Mammary microvascular endothelial cell (primary cell): ENCODE data around the gene CASKIN1. TPM values are rescaled to one million over a fixed set of nuclear protein-coding genes. Genes with fewer than 3 reads are reported as not detected.

ENCODE experiments used
- total RNA-seq: library from RNA; depleted of rRNA; stranded (reverse); fragments of >200 nt; gene quantifications from 2 replicates; pipeline ENCODE4 v1.2.3, GENCODE V29; 2015

The CASKIN1 gene, protein sequence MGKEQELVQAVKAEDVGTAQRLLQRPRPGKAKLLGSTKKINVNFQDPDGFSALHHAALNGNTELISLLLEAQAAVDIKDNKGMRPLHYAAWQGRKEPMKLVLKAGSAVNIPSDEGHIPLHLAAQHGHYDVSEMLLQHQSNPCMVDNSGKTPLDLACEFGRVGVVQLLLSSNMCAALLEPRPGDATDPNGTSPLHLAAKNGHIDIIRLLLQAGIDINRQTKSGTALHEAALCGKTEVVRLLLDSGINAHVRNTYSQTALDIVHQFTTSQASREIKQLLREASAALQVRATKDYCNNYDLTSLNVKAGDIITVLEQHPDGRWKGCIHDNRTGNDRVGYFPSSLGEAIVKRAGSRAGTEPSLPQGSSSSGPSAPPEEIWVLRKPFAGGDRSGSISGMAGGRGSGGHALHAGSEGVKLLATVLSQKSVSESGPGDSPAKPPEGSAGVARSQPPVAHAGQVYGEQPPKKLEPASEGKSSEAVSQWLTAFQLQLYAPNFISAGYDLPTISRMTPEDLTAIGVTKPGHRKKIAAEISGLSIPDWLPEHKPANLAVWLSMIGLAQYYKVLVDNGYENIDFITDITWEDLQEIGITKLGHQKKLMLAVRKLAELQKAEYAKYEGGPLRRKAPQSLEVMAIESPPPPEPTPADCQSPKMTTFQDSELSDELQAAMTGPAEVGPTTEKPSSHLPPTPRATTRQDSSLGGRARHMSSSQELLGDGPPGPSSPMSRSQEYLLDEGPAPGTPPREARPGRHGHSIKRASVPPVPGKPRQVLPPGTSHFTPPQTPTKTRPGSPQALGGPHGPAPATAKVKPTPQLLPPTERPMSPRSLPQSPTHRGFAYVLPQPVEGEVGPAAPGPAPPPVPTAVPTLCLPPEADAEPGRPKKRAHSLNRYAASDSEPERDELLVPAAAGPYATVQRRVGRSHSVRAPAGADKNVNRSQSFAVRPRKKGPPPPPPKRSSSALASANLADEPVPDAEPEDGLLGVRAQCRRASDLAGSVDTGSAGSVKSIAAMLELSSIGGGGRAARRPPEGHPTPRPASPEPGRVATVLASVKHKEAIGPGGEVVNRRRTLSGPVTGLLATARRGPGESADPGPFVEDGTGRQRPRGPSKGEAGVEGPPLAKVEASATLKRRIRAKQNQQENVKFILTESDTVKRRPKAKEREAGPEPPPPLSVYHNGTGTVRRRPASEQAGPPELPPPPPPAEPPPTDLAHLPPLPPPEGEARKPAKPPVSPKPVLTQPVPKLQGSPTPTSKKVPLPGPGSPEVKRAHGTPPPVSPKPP (N-terminal part only)
- not detected in 2 replicates for total RNA-seq

DNA sequence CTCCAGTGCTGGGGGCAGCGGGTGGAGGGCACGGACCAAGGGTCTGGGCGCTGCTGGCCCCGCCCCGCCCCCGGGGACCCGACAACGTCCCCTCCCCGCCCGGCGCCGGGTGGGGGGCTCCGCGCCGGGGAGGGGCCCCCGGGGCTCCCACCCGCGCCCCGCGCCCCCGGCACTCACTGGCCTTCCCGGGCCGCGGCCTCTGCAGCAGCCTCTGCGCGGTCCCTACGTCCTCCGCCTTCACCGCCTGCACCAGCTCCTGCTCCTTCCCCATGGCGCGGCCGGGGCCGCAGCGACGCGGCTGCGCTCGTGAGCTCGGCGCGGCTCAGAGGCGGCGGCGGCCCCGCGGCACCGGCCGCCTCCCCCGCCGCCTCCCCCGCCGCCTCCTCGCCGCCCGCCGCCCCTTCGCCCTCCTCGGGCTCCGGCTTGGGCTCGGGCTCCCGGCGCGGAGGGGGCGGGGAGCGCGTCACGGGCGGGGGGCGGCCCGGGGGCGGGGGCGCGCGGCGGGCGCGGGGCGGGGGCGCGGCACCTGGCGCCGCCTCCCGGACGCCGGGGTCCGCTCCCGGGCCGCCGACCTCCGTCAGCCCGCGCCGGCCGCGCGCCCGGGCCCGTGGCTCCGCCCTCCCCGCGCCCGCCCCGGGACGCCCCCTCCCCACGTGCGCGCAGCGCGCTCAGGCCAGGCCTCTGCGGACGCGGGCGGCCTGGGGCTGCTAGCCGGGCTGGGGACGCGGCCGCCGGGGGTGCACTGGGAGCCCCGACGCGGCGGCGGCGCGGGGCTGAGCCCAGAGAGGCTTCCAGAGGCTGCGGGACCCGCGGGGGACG lies at the start of gene CASKIN1:
CASKIN1 (minus strand) TSS at position 444 of the 819 bp plus-strand sequence; CDS start at position 271, 173 bp downstream.

GRCh38 chr16:2236337-2237101 lies 40.1 kb upstream of the CASKIN1 start, which contains the start of gene DNASE1L2:
Gene DNASE1L2, plus strand, starts transcription at chr16:2236444. Its CDS starts 373 bp downstream, at chr16:2236817.

GRCh38 chr16:2223221-2223941 lies 27.0 kb upstream of the CASKIN1 start, which contains the start of gene E4F1:
Gene E4F1, plus strand, starts transcription at chr16:2223591. Its CDS starts 23 bp downstream, at chr16:2223614.

GRCh38 chr16:2214719-2214968 lies 18.2 kb upstream of the CASKIN1 start, which contains the start of gene PGP:
Gene PGP, minus strand, starts transcription at chr16:2214840. Its CDS starts 63 bp downstream, at chr16:2214777.

DNA sequence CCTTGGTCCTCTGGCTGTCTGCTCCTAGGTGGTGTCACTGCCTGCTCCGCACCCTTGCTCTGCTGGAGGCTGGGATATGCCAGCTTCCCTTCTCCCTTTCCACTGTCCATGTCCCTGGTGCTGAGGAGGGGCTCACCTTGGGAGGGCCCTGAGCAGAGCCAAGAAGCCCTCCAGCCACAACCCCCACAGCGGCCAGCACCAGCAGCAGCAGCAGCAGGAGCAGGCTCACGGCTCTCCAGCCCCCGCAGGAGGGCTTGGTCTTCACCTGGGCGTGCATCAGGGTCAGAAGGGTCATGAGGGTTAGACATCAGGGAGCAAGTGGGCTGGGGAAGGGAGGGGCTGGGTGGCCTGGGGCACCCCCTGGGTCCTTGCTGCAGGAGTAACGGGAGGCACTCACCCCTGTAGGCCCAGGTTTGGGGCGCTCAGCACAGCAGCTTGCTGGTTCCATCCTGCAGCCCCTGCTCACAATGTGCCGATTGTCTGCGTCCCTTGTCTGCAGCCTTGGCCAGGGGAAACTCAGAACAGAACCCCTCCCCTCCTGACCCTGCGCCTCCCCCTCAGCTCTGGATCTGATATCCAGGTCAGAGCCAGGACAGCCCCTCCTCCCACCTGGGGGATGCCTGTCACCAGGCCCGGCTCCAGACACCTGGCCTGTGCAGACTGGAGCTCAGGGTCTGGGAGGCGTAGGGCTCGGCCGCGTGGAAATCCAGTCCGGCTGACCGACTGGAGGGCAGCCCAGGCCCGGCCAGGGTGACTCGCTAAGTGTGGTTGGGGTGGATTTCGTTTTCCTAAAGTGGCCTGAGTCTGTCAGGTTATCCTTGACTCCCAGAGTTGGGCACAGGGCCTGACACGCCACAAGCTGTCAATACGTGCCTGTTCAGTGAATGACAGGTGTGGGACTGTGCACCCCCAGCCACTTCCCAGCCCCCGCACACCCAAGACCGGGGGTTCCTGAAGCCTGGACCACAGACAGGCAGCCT lies 14.3 kb upstream of the CASKIN1 start, which contains the start of gene BRICD5:
BRICD5 (minus strand) TSS at position 478 of the 980 bp plus-strand sequence; CDS start at position 448, 30 bp downstream.

GRCh38 chr16:2205104-2205966 lies 8.9 kb upstream of the CASKIN1 start, which contains the start of gene MLST8:
Gene MLST8, plus strand, starts transcription at chr16:2205454. Its CDS starts 632 bp downstream, at chr16:2206086.

DNA sequence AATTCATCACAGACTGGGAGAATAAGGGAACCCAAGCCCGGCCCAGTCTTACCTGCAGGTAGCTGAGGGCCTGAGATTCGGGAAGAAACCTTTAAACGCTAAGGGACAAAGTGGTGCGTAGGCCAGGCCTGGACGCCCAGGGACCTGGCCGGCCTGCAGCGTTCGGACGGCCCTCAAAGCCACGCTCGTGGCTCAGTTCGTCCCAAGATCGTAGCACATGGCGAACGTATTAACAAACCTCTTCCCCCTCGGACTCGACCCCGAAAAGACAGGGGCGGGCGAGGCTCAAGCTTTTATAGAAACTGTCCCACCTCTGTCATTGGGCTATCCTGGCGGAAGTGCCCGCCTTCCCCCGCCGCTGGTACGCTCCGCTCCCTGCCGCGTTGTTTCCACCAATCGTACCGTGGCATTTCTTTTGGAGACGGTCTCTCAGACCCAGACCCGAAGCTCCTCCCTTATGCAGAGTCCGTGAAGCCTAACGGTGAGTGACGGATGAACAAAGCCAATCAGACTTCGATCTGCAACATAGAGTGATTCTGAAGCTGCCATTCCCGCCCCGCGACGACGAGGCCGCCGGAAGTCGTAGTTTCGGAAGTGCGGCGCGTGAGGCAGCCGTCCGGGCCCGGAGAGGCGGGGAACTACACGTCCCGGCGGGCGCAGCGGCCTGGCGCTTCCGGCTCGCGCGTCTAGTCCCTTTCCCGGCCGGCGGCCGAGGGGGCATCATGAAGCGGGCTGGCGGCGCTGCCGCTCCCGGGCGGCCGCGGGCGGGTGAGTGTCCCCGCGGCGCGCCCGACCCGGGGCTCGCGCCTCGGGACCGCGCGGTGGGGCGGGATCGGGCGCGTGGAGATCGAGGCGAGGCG lies 41.1 kb downstream of the CASKIN1 start, which contains the start of gene TRAF7:
TRAF7 (plus strand) TSS at position 692 of the 860 bp plus-strand sequence. CDS start 8,139 bp downstream, outside the sequence.

GRCh38 chr16:2147981-2148671 lies 48.3 kb downstream of the CASKIN1 start, which contains the start of gene RAB26:
Gene RAB26, plus strand, starts transcription at chr16:2148625. Its CDS starts 159 bp downstream, at chr16:2148784.

GRCh38 chr16:2135770-2136490 lies 60.5 kb downstream of the CASKIN1 start, which contains the start of gene PKD1:
Gene PKD1, minus strand, starts transcription at chr16:2135898. Its CDS starts 209 bp downstream, at chr16:2135689.

Other genes with a start within 250 kb of the CASKIN1 start
- gene RPL3L, start 241.9 kb downstream of the CASKIN1 start, total RNA-seq, result not detected in 2 replicates
- gene NDUFB10, start 237.1 kb downstream of the CASKIN1 start, total RNA-seq, result 312 and 315 TPM in 2 replicates
- 2,922 and 2,947 TPM in 2 replicates for gene RPS2, start 231.8 kb downstream of the CASKIN1 start, total RNA-seq
- gene RNF151, start 229.7 kb downstream of the CASKIN1 start, total RNA-seq, result not detected in 2 replicates
- 79.4 and 104 TPM in 2 replicates for gene TBL3, start 224.6 kb downstream of the CASKIN1 start, total RNA-seq
- 1.00 TPM in 1 of 2 replicates, not detected in the other for gene NOXO1, start 215.1 kb downstream of the CASKIN1 start, total RNA-seq
- gene GFER, start 212.4 kb downstream of the CASKIN1 start, total RNA-seq, result 15.4 and 15.9 TPM in 2 replicates
- gene SYNGR3, start 206.6 kb downstream of the CASKIN1 start, total RNA-seq, result 0.25 and 0.87 TPM in 2 replicates
- 55.6 and 61.8 TPM in 2 replicates for gene ZNF598, start 186.8 kb downstream of the CASKIN1 start, total RNA-seq
- 2.5 and 3.1 TPM in 2 replicates for gene NPW, start 176.8 kb downstream of the CASKIN1 start, total RNA-seq
- gene NHERF2, start 169.7 kb downstream of the CASKIN1 start, total RNA-seq, result 236 and 238 TPM in 2 replicates
- 45.7 and 53.0 TPM in 2 replicates for gene NTHL1, start 148.8 kb downstream of the CASKIN1 start, total RNA-seq
- gene TSC2, start 148.6 kb downstream of the CASKIN1 start, total RNA-seq, result 35.2 and 36.0 TPM in 2 replicates
- 37.0 and 46.6 TPM in 2 replicates for gene PKD1, start 60.7 kb downstream of the CASKIN1 start, total RNA-seq
- gene RAB26, start 48.0 kb downstream of the CASKIN1 start, total RNA-seq, result 0.13 and 1.3 TPM in 2 replicates
- gene TRAF7, start 40.8 kb downstream of the CASKIN1 start, total RNA-seq, result 81.7 and 89.8 TPM in 2 replicates
- gene MLST8, start 8.8 kb upstream of the CASKIN1 start, total RNA-seq, result 66.0 and 79.9 TPM in 2 replicates
- 1.7 and 7.1 TPM in 2 replicates for gene BRICD5, start 14.3 kb upstream of the CASKIN1 start, total RNA-seq
- gene PGP, start 18.2 kb upstream of the CASKIN1 start, total RNA-seq, result 25.6 and 31.4 TPM in 2 replicates
- gene E4F1, start 27.0 kb upstream of the CASKIN1 start, total RNA-seq, result 25.5 and 34.3 TPM in 2 replicates
- not detected in 2 replicates for gene DNASE1L2, start 39.8 kb upstream of the CASKIN1 start, total RNA-seq
- 46.1 and 49.1 TPM in 2 replicates for gene ECI1, start 55.0 kb upstream of the CASKIN1 start, total RNA-seq
- gene RNPS1, start 71.5 kb upstream of the CASKIN1 start, total RNA-seq, result 164 and 180 TPM in 2 replicates
- 24.0 and 27.6 TPM in 2 replicates for gene ABCA3, start 144.1 kb upstream of the CASKIN1 start, total RNA-seq
- 38.6 and 41.2 TPM in 2 replicates for gene CCNF, start 232.8 kb upstream of the CASKIN1 start, total RNA-seq